ENCODE data around the gene TULP4.
"Not testable (repeated sequence)": the region's sequence is repeated elsewhere in the genome, so short reads cannot be mapped to it uniquely, and the experiment has no call there.

TULP4 gene

DNA sequence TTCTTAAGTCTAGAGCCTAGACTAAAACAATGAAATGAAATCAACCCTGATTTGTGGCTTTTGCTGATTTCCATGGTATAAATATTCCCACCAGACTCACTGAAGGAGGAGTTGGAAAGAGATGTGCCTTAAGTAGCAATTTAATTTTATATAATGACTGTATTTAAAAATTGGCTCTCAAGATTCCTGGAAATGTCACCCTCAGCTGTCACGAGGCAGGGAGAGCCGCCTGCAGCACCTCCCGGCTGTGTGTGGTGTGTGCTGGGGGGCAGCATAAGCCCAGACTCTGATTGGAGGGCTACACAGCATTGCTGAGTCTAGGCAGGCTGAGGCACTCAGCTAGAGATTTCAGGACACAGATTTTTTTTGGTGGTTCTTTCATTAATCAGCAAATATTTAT is 207.0 kb downstream of the TULP4 start:
- Histone ChIP-seq H3K27me3 (ENCODE audit: insufficient read depth, low read length, poor library complexity) (no peaks in the 10 kb centered on the region), H4K8ac (ENCODE audit: low read depth, low read length) (no peak overlapping the region), H3K36me3 (ENCODE audit: control insufficient read depth, insufficient read depth, low read length) (no peaks in the 10 kb centered on the region), H2BK15ac (replicated peaks; ENCODE audit: low read depth) (no peak overlapping the region), H3K27ac (ENCODE audit: low read depth, low read length) (no peak overlapping the region), H4K5ac (ENCODE audit: low read length) (no peak overlapping the region), H2AK5ac (ENCODE audit: low read length) (no peak overlapping the region), H3K18ac (ENCODE audit: low read length) (no peak overlapping the region), H3K56ac (ENCODE audit: low read length) (no peak overlapping the region), H2BK5ac (ENCODE audit: low read length) (no peak overlapping the region), H3K79me2 (ENCODE audit: control insufficient read depth, insufficient read depth, low read length) (no peaks in the 10 kb centered on the region), H3K9ac (ENCODE audit: low read length) (no peak overlapping the region), H2BK120ac (ENCODE audit: low read depth, low read length) (no peak overlapping the region), H3K4me3 (ENCODE audit: low read length) (no peak overlapping the region), H3K4me2 (ENCODE audit: low read length) (no peak overlapping the region), H3K23ac (ENCODE audit: low read length) (no peak overlapping the region), H3K4me1 (ENCODE audit: control insufficient read depth, low read depth, low read length) (no peaks in the 10 kb centered on the region), H3K4ac (ENCODE audit: low read depth, low read length) (no peak overlapping the region), H3K79me1 (ENCODE audit: low read length) (no peaks in the 10 kb centered on the region)
- no CpG with 5 or more reads among the region's 3 CpGs for WGBS (ENCODE audit: extremely low coverage, insufficient coverage, low lambda C conversion rate)
- DNase-seq: no peak

DNA sequence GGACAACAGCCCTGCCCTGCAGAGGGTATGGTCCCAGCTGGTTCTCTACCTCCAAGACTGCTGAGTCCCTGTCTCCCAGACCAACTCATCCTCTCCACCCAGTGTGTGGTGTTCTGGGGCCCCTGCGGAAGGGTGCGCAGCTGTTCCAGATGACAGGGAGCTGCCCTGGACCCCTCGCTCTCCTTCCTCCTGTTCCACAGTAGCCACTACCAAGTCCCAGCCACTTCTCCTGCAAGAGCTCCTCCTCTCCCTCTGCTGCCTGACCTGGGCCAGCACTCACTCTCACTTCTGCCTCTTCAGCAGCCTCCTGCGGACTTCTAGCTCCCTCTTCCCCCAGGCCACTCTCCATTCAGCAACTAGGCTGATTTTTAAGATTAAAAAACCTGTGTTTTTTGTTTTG is 207.5 kb downstream of the TULP4 start:
- H4K5ac ChIP-seq (ENCODE audit: low read length): no peak overlapping the region
- no peak overlapping the region for H2AK5ac ChIP-seq (ENCODE audit: low read length)
- no peak for DNase-seq
- H3K79me1 ChIP-seq (ENCODE audit: low read length): no peaks in the 10 kb centered on the region
- no peak overlapping the region for H3K18ac ChIP-seq (ENCODE audit: low read length)
- H3K23ac ChIP-seq (ENCODE audit: low read length): no peak overlapping the region
- no peaks in the 10 kb centered on the region for H3K79me2 ChIP-seq (ENCODE audit: control insufficient read depth, insufficient read depth, low read length)
- no peaks in the 10 kb centered on the region for H3K27me3 ChIP-seq (ENCODE audit: insufficient read depth, low read length, poor library complexity)
- no peak overlapping the region for H2BK15ac ChIP-seq (replicated peaks; ENCODE audit: low read depth)
- no peak overlapping the region for H3K56ac ChIP-seq (ENCODE audit: low read length)
- no peak overlapping the region for H3K4ac ChIP-seq (ENCODE audit: low read depth, low read length)
- no peak overlapping the region for H3K4me2 ChIP-seq (ENCODE audit: low read length)
- WGBS (ENCODE audit: extremely low coverage, insufficient coverage, low lambda C conversion rate): no CpG with 5 or more reads among the region's 4 CpGs
- H2BK120ac ChIP-seq (ENCODE audit: low read depth, low read length): no peak overlapping the region
- no peak overlapping the region for H3K27ac ChIP-seq (ENCODE audit: low read depth, low read length)
- H2BK5ac ChIP-seq (ENCODE audit: low read length): no peak overlapping the region
- no peaks in the 10 kb centered on the region for H3K4me1 ChIP-seq (ENCODE audit: control insufficient read depth, low read depth, low read length)
- H3K36me3 ChIP-seq (ENCODE audit: control insufficient read depth, insufficient read depth, low read length): no peaks in the 10 kb centered on the region
- H3K9ac ChIP-seq (ENCODE audit: low read length): no peak overlapping the region
- H4K8ac ChIP-seq (ENCODE audit: low read depth, low read length): no peak overlapping the region
- H3K4me3 ChIP-seq (ENCODE audit: low read length): no peak overlapping the region

DNA sequence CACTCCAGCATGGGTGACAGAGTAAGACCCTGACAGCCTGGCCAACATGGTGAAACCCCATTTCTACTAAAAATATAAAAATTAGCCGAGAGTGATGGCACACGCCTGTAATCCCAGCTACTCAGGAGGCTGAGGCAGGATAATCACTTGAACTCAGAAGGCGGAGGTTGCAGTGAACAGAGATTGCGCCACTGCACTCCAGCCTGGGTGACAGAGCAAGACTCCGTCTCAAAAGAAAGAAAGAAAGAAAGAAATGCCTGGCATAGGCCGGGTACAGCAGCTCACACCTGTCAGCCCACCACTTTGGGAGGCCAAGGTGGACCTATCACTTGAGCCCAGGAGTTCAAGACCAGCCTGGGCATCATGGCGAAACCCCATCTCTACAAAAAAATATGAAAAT is 208.7 kb downstream of the TULP4 start:
- H2AK5ac ChIP-seq (ENCODE audit: low read length); H2BK5ac ChIP-seq (ENCODE audit: low read length); H4K5ac ChIP-seq (ENCODE audit: low read length); H2BK15ac ChIP-seq (replicated peaks; ENCODE audit: low read depth); H2BK120ac ChIP-seq (ENCODE audit: low read depth, low read length); DNase-seq; H3K36me3 ChIP-seq (ENCODE audit: control insufficient read depth, insufficient read depth, low read length); H3K4ac ChIP-seq (ENCODE audit: low read depth, low read length); H3K27ac ChIP-seq (ENCODE audit: low read depth, low read length); H3K23ac ChIP-seq (ENCODE audit: low read length); H3K4me1 ChIP-seq (ENCODE audit: control insufficient read depth, low read depth, low read length); H3K79me1 ChIP-seq (ENCODE audit: low read length); H3K56ac ChIP-seq (ENCODE audit: low read length); H3K18ac ChIP-seq (ENCODE audit: low read length); H3K27me3 ChIP-seq (ENCODE audit: insufficient read depth, low read length, poor library complexity); H3K79me2 ChIP-seq (ENCODE audit: control insufficient read depth, insufficient read depth, low read length); H3K9ac ChIP-seq (ENCODE audit: low read length); H4K8ac ChIP-seq (ENCODE audit: low read depth, low read length); H3K4me3 ChIP-seq (ENCODE audit: low read length); H3K4me2 ChIP-seq (ENCODE audit: low read length): not testable (repeated sequence)
- no CpG with 5 or more reads among the region's 7 CpGs for WGBS (ENCODE audit: extremely low coverage, insufficient coverage, low lambda C conversion rate)

DNA sequence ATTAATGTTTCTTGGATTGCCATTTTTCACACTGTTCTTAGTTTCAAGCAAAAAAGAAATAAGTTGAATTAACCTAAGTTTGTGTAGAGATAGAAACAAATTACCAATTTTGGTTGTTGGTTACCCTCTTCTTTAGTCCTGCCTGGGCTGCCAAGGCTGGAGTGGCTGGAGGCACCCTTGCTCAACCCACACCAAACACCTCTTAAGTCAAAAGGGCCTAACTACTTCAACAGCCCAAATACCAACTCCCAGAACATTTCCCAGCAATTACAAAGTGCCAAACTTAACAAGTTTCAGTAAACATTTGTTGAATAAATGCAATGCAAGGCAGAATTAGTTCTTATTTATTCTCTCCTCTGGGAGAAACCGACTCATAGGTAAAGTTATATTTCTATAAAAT is 209.5 kb downstream of the TULP4 start:
- Histone ChIP-seq H3K36me3 (ENCODE audit: control insufficient read depth, insufficient read depth, low read length) (no peaks in the 10 kb centered on the region), H3K79me2 (ENCODE audit: control insufficient read depth, insufficient read depth, low read length) (no peaks in the 10 kb centered on the region)

DNA sequence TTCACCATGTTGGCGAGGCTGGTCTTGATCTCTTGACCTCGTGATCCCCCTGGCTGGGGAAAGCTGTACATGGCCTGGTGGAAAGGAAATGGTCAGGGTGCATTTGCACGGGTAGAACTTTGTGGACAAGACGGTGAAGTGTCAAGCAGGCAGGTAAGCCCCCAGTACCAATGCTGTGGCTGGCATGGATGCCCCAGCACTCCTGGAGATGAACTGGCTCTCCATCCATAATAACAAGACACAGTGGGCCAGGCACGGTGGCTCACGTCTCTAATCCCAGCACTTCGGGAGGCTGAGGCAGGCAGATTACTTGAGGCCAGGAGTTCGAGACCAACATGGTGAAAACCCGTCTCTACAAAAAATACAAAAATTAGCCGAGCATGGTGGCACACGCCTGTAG is 210.4 kb downstream of the TULP4 start:
- no peak overlapping the region for H4K5ac ChIP-seq (ENCODE audit: low read length)
- no peaks in the 10 kb centered on the region for H3K79me1 ChIP-seq (ENCODE audit: low read length)
- H4K8ac ChIP-seq (ENCODE audit: low read depth, low read length): no peak overlapping the region
- no peak overlapping the region for H2BK15ac ChIP-seq (replicated peaks; ENCODE audit: low read depth)
- no peak overlapping the region for H3K4ac ChIP-seq (ENCODE audit: low read depth, low read length)
- H2BK5ac ChIP-seq (ENCODE audit: low read length): no peak overlapping the region
- H3K4me3 ChIP-seq (ENCODE audit: low read length): no peak overlapping the region
- no peak for DNase-seq
- no peak overlapping the region for H2AK5ac ChIP-seq (ENCODE audit: low read length)
- H2BK120ac ChIP-seq (ENCODE audit: low read depth, low read length): no peak overlapping the region
- no peak overlapping the region for H3K18ac ChIP-seq (ENCODE audit: low read length)
- H3K56ac ChIP-seq (ENCODE audit: low read length): no peak overlapping the region
- no peaks in the 10 kb centered on the region for H3K79me2 ChIP-seq (ENCODE audit: control insufficient read depth, insufficient read depth, low read length)
- H3K36me3 ChIP-seq (ENCODE audit: control insufficient read depth, insufficient read depth, low read length): no peaks in the 10 kb centered on the region
- no peak overlapping the region for H3K9ac ChIP-seq (ENCODE audit: low read length)
- H3K4me1 ChIP-seq (ENCODE audit: control insufficient read depth, low read depth, low read length): no peaks in the 10 kb centered on the region
- H3K23ac ChIP-seq (ENCODE audit: low read length): no peak overlapping the region
- no peak overlapping the region for H3K27ac ChIP-seq (ENCODE audit: low read depth, low read length)
- WGBS (ENCODE audit: extremely low coverage, insufficient coverage, low lambda C conversion rate): no CpG with 5 or more reads among the region's 11 CpGs
- no peak overlapping the region for H3K4me2 ChIP-seq (ENCODE audit: low read length)
- no peaks in the 10 kb centered on the region for H3K27me3 ChIP-seq (ENCODE audit: insufficient read depth, low read length, poor library complexity)

More for the DNA sequence above, 209.5 kb downstream of the TULP4 start:
- Histone ChIP-seq H3K27me3 (ENCODE audit: insufficient read depth, low read length, poor library complexity) (no peaks in the 10 kb centered on the region), H3K9ac (ENCODE audit: low read length) (no peak overlapping the region), H3K56ac (ENCODE audit: low read length) (no peak overlapping the region), H3K27ac (ENCODE audit: low read depth, low read length) (no peak overlapping the region), H2AK5ac (ENCODE audit: low read length) (no peak overlapping the region), H4K5ac (ENCODE audit: low read length) (no peak overlapping the region), H3K18ac (ENCODE audit: low read length) (no peak overlapping the region), H4K8ac (ENCODE audit: low read depth, low read length) (no peak overlapping the region), H3K4me1 (ENCODE audit: control insufficient read depth, low read depth, low read length) (no peaks in the 10 kb centered on the region), H2BK15ac (replicated peaks; ENCODE audit: low read depth) (no peak overlapping the region), H2BK120ac (ENCODE audit: low read depth, low read length) (no peak overlapping the region), H2BK5ac (ENCODE audit: low read length) (no peak overlapping the region), H3K79me1 (ENCODE audit: low read length) (no peaks in the 10 kb centered on the region), H3K23ac (ENCODE audit: low read length) (no peak overlapping the region), H3K4me3 (ENCODE audit: low read length) (no peak overlapping the region), H3K4ac (ENCODE audit: low read depth, low read length) (no peak overlapping the region), H3K4me2 (ENCODE audit: low read length) (no peak overlapping the region)
- no CpG with 5 or more reads among the region's 1 CpG for WGBS (ENCODE audit: extremely low coverage, insufficient coverage, low lambda C conversion rate)
- no peak for DNase-seq

DNA sequence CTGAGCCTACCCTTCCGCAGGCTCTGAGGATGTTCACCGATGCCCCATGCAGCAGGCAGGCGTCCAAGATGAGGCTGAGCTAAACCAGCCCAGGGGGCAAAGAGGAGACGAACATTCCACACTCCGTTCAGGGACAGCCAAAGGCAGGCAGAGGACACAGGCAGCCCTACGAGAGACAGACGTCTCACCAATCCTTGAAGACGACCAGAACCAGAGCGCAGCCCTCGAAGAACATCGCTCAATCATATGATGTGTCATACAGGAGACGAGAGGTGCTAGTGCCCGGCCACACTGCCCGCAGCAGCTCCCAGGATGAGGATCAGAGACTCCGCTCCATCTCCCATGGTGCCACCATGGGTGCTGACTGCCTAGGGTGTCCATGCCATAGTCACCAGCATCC is 212.0 kb downstream of the TULP4 start:
- WGBS (ENCODE audit: extremely low coverage, insufficient coverage, low lambda C conversion rate): no CpG with 5 or more reads among the region's 15 CpGs

More for the DNA sequence above, 212.0 kb downstream of the TULP4 start:
- no peak overlapping the region for H2BK15ac ChIP-seq (replicated peaks; ENCODE audit: low read depth)
- H4K5ac ChIP-seq (ENCODE audit: low read length): no peak overlapping the region
- H3K23ac ChIP-seq (ENCODE audit: low read length): no peak overlapping the region
- H3K4me1 ChIP-seq (ENCODE audit: control insufficient read depth, low read depth, low read length): no peaks in the 10 kb centered on the region
- H3K18ac ChIP-seq (ENCODE audit: low read length): no peak overlapping the region
- no peak overlapping the region for H2AK5ac ChIP-seq (ENCODE audit: low read length)
- H3K4ac ChIP-seq (ENCODE audit: low read depth, low read length): no peak overlapping the region
- no peak overlapping the region for H3K56ac ChIP-seq (ENCODE audit: low read length)
- no peak overlapping the region for H2BK120ac ChIP-seq (ENCODE audit: low read depth, low read length)
- no peak for DNase-seq
- H2BK5ac ChIP-seq (ENCODE audit: low read length): no peak overlapping the region
- no peak overlapping the region for H4K8ac ChIP-seq (ENCODE audit: low read depth, low read length)
- no peak overlapping the region for H3K4me3 ChIP-seq (ENCODE audit: low read length)
- no peaks in the 10 kb centered on the region for H3K79me2 ChIP-seq (ENCODE audit: control insufficient read depth, insufficient read depth, low read length)
- H3K4me2 ChIP-seq (ENCODE audit: low read length): no peak overlapping the region
- no peaks in the 10 kb centered on the region for H3K36me3 ChIP-seq (ENCODE audit: control insufficient read depth, insufficient read depth, low read length)
- no peak overlapping the region for H3K27ac ChIP-seq (ENCODE audit: low read depth, low read length)
- H3K27me3 ChIP-seq (ENCODE audit: insufficient read depth, low read length, poor library complexity): no peaks in the 10 kb centered on the region
- no peaks in the 10 kb centered on the region for H3K79me1 ChIP-seq (ENCODE audit: low read length)
- no peak overlapping the region for H3K9ac ChIP-seq (ENCODE audit: low read length)
